Peyer's patch (tissue), 4 donors: ENCODE data around the gene AGAP1. TPM values are rescaled to one million over a fixed set of nuclear protein-coding genes. Genes with fewer than 3 reads are reported as not detected.

Source experiments
- DNase-seq, 3 donors: peaks; one replicate each; pipeline ENCODE4 v3.0.0-alpha.2; 2017 to 2019
- H3K27ac ChIP-seq, 4 donors: fragments of 200-600 bp; sonication (generic); one replicate each; pipeline ENCODE4 v1.5.1; 2016 to 2019
- H3K27me3 ChIP-seq, 2 donors: fragments of 200-600 bp; sonication (generic); one replicate each; pipeline ENCODE4 v1.5.1; 2019
- H3K36me3 ChIP-seq, 3 donors: fragments of 200-600 bp; sonication (generic); one replicate each; pipeline ENCODE4 v1.5.1; 2016 to 2019
- H3K4me1 ChIP-seq, 4 donors: fragments of 200-600 bp; sonication (generic); one replicate each; pipeline ENCODE4 v1.5.1; 2016 to 2019
- H3K4me3 ChIP-seq, 4 donors: fragments of 200-600 bp; sonication (generic); 1 replicate in 3 of 4; 2 replicates in 1 of 4; pipeline ENCODE4 v1.5.1; 2016 to 2019; ENCODE audit warnings: mild to moderate bottlenecking in 1 of 4
- H3K9me3 ChIP-seq, 4 donors: fragments of 200-600 bp; sonication (generic); one replicate each; pipeline ENCODE4 v1.5.1; 2016 to 2019; ENCODE audit warnings: mild to moderate bottlenecking in 1 of 4
- POLR2A ChIP-seq, 2 donors: fragments of 450-650 bp; IDR thresholded peaks; one replicate each; pipeline ENCODE4 v1.5.1; 2017; ENCODE audit warnings: antibody characterized with exemption in 2 of 2, mild to moderate bottlenecking in 2 of 2, moderate library complexity in 2 of 2
- total RNA-seq, 4 donors: library from RNA; depleted of rRNA; stranded (reverse); fragments of >200 nt; gene quantifications; one replicate each; pipeline ENCODE4 v1.1.0, GENCODE V29; 2016
- TF ChIP-seq, protein P1 (sequence below), 6 experiments: fragments of 450-650 bp in 4 of 6; fragments of 200-600 bp in 2 of 6; sonication (generic) in 1 of 6; IDR thresholded peaks; one replicate each; pipeline ENCODE4 v1.5.1; 2017 to 2019; ENCODE audit warnings: antibody characterized with exemption in 6 of 6, mild to moderate bottlenecking in 3 of 6, moderate library complexity in 1 of 6

The AGAP1 gene
- total RNA-seq, 4 donors from 2014 or later, result 55.7 to 79.1 (median 66.9) TPM

DNA sequence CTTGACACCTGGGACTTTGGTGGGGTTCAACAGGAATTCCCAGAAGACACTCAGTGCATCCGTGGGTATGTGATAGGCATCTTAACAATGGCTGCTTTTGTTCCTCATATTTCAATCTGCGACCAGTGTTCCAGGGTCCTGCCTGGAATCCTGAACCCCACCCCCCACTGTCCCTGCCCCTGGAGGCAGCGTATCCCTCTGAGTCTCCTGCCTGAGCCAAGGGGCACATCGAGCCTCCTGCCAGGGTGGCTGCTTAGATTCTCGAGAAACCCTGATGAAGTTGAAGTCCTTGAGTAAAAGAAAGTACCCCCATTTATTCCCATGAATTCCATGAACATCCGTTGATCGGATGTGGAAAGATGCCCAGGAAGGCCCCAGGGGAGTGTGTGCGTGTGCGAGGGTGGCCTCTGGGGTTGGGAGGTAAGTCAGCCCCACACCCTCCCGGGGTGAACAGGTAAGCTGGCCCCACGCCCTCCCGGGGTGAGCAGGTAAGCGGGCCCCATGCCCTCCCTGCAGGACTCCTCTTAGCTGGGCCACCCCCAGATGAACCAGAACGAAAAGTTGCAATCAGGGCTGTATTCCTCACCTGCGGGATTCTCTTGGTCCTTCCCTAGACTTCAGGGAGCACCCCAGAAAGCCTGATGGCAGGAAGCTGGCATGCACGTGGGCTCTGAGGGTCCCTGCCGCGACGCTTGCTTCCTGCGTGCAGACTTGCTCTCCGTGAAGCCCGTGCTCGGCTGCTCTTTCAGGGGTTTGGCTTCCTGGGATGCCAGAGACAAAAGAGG is 253.3 kb downstream of the AGAP1 start:
- no peak overlapping the region for H3K27ac ChIP-seq

DNA sequence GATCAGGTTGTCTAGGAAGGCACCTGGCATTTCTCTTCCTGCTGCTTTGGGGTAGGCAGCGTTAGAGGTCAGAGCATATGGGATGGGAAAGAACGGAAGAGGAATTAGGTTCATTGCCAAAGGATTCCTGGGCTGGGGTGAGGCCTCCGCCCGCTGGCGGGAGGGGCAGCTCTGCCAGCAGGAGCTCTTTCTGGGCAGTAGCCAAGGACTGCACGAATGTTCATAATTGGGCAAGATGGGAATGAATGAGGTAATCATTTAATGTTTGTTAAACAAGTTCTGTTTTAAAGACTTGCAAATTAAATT is 253.9 kb downstream of the AGAP1 start:
- Histone ChIP-seq H3K4me1 (peaks cover 0 to 14% (median 0%) of the 10 kb centered on the region in 4 donors), H3K9me3 (no peaks in the 10 kb centered on the region), H3K27ac (no peak overlapping the region), H3K27me3 (no peaks in the 10 kb centered on the region), H3K36me3 (peaks cover 0 to 56% (median 0%) of the 10 kb centered on the region in 3 donors), H3K4me3 (no peak overlapping the region)
- TF ChIP-seq, protein P1, sequence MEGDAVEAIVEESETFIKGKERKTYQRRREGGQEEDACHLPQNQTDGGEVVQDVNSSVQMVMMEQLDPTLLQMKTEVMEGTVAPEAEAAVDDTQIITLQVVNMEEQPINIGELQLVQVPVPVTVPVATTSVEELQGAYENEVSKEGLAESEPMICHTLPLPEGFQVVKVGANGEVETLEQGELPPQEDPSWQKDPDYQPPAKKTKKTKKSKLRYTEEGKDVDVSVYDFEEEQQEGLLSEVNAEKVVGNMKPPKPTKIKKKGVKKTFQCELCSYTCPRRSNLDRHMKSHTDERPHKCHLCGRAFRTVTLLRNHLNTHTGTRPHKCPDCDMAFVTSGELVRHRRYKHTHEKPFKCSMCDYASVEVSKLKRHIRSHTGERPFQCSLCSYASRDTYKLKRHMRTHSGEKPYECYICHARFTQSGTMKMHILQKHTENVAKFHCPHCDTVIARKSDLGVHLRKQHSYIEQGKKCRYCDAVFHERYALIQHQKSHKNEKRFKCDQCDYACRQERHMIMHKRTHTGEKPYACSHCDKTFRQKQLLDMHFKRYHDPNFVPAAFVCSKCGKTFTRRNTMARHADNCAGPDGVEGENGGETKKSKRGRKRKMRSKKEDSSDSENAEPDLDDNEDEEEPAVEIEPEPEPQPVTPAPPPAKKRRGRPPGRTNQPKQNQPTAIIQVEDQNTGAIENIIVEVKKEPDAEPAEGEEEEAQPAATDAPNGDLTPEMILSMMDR (IDR thresholded peaks at IDR 0.05), result no peak
- no peak for TF ChIP-seq POLR2A (IDR thresholded peaks at IDR 0.05)
- DNase-seq, result no peak

More for the DNA sequence above, 253.3 kb downstream of the AGAP1 start:
- no peak overlapping the region for H3K4me3 ChIP-seq
- no peak for TF ChIP-seq POLR2A (IDR thresholded peaks at IDR 0.05)
- TF ChIP-seq, protein P1 (IDR thresholded peaks at IDR 0.05), result no peak
- DNase-seq, result no peak
- no peaks in the 10 kb centered on the region for H3K27me3 ChIP-seq
- H3K4me1 ChIP-seq, result peaks cover 0 to 14% (median 0%) of the 10 kb centered on the region in 4 donors
- peaks cover 0 to 57% (median 0%) of the 10 kb centered on the region in 3 donors for H3K36me3 ChIP-seq
- no peaks in the 10 kb centered on the region for H3K9me3 ChIP-seq

DNA sequence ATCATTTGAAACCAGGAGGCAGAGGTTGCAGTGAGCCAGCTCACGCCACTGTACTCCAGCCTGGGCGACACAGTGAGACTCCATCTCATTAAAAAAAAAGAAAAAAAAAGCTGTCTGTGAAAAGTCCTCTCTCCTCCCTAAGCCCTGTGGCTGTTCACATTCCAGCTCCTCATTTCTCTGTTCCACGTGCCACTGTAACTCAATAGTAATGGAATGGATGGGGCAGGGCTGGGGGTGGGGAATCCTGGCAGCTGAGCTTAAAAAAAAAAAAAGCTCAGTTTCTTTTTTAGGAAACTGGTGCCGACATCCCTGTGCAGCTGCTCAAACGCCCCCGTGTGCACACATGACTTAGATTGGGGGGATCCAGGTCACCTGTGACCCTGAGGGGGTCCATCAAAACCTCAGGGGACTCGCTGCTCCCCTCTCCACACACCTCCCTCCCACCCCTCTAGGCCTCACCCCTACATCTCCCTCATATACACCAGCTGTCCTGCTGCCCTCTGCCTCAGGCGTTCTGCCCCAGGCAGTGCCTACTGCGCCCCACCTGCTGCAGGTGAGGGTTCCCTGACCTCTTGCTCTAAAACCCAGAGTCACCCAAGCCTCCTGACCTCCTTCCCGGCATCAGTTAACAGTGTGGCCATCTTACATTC is 255.4 kb downstream of the AGAP1 start:
- peaks cover 0 to 45% (median 0%) of the 10 kb centered on the region in 3 donors for H3K36me3 ChIP-seq
- H3K9me3 ChIP-seq, result no peaks in the 10 kb centered on the region
- no peaks in the 10 kb centered on the region for H3K27me3 ChIP-seq
- peak overlapping the region in 1 of 4 donors; percentile 8 for H3K27ac ChIP-seq
- TF ChIP-seq POLR2A (IDR thresholded peaks at IDR 0.05), result no peak
- TF ChIP-seq, protein P1 (IDR thresholded peaks at IDR 0.05), result no peak
- H3K4me1 ChIP-seq, result peaks cover 0 to 14% (median 0%) of the 10 kb centered on the region in 4 donors
- no peak for DNase-seq
- no peak overlapping the region for H3K4me3 ChIP-seq

- TF ChIP-seq POLR2A (IDR thresholded peaks at IDR 0.05), result no peak
- TF ChIP-seq, protein P1 (IDR thresholded peaks at IDR 0.05), result no peak
- Histone ChIP-seq H3K4me1 (peaks cover 0 to 14% (median 0%) of the 10 kb centered on the region in 4 donors), H3K36me3 (peaks cover 0 to 40% (median 0%) of the 10 kb centered on the region in 3 donors), H3K27me3 (no peaks in the 10 kb centered on the region), H3K4me3 (no peak overlapping the region), H3K9me3 (no peaks in the 10 kb centered on the region), H3K27ac (no peak overlapping the region)
- no peak for DNase-seq
Observed at GRCh38 chr2:235749771-235750160, 255.9 kb downstream of the AGAP1 start.

- H3K27me3 ChIP-seq, result no peaks in the 10 kb centered on the region
- no peak for TF ChIP-seq POLR2A (IDR thresholded peaks at IDR 0.05)
- TF ChIP-seq, protein P1 (IDR thresholded peaks at IDR 0.05), result no peak
- H3K36me3 ChIP-seq, result peaks cover 0 to 24% (median 0%) of the 10 kb centered on the region in 3 donors
- no peak overlapping the region for H3K27ac ChIP-seq
- H3K9me3 ChIP-seq, result no peaks in the 10 kb centered on the region
- no peak for DNase-seq
- no peak overlapping the region for H3K4me3 ChIP-seq
- H3K4me1 ChIP-seq, result peaks cover 0 to 6% (median 0%) of the 10 kb centered on the region in 4 donors
Observed at GRCh38 chr2:235752846-235753245, 259.0 kb downstream of the AGAP1 start.
